Hepatocyte (in vitro differentiated cells): ENCODE measurements around the gene FAM107A.

Source experiments
- CTCF ChIP-seq: fragments of 200-600 bp; sonication (generic); IDR thresholded peaks from 2 replicates; pipeline ENCODE4 v1.5.1; 2016; ENCODE audit warnings: antibody characterized with exemption, mild to moderate bottlenecking; ENCODE audit not compliant: poor library complexity
- EZH2 ChIP-seq: fragments of 200-600 bp; sonication (generic); IDR thresholded peaks from 2 replicates; pipeline ENCODE4 v1.6.1; 2016; ENCODE audit warnings: antibody characterized with exemption, mild to moderate bottlenecking, borderline replicate concordance
- EZH2phosphoT487 ChIP-seq: fragments of 200-600 bp; sonication (generic); IDR thresholded peaks from one replicate; pipeline ENCODE4 v1.6.1; 2018; ENCODE audit warnings: antibody characterized with exemption, mild to moderate bottlenecking, low read depth, moderate library complexity; ENCODE audit not compliant: unreplicated experiment, severe bottlenecking

GRCh38 chr3:58526515-58526957, 50.7 kb downstream of the FAM107A start:
- TF ChIP-seq CTCF: no peak
- TF ChIP-seq EZH2: no peak
- no peak for TF ChIP-seq EZH2phosphoT487
